Activated naive CD4-positive, alpha-beta T cell treated with anti-CD3 and anti-CD28 coated beads, Interleukin-2, amount 10 ng/mL, durations not matched to agents 7 days and 5 days (primary cell): ENCODE results near the gene MIEN1.
A peak's percentile ranks its signal among the peaks of the same experiment; 100 is the strongest.
"Not testable (repeated sequence)": the region's sequence is repeated elsewhere in the genome, so short reads cannot be mapped to it uniquely, and the experiment has no call there.

Experiments used
- CTCF ChIA-PET: fragments of 350-600 bp; sonication (Branson Sonifier 250); formaldehyde crosslinking; loops from one replicate; lab custom pipeline; 2021; ENCODE audit warnings: antibody characterized with exemption; lab: Charles Lee
- DNase-seq: peaks from one replicate; pipeline ENCODE4 v3.0.0-alpha.2; 2020
- H3K27ac Mint-ChIP-seq: one replicate; pipeline ENCODE4 v1.8.0; 2021; ENCODE audit warnings: mild to moderate bottlenecking, moderate library complexity, mixed read lengths
- H3K27me3 Mint-ChIP-seq: one replicate; pipeline ENCODE4 v1.8.0; 2021; ENCODE audit warnings: mild to moderate bottlenecking, mixed read lengths
- H3K36me3 Mint-ChIP-seq: one replicate; pipeline ENCODE4 v1.8.0; 2021; ENCODE audit warnings: mixed read lengths
- H3K4me1 Mint-ChIP-seq: one replicate; pipeline ENCODE4 v1.8.0; 2021; ENCODE audit warnings: mixed read lengths
- H3K4me3 Mint-ChIP-seq: one replicate; pipeline ENCODE4 v1.8.0; 2021; ENCODE audit warnings: mild to moderate bottlenecking, moderate library complexity, mixed read lengths
- H3K9me3 Mint-ChIP-seq: one replicate; pipeline ENCODE4 v1.8.0; 2021; ENCODE audit warnings: mixed read lengths

Gene MIEN1, protein sequence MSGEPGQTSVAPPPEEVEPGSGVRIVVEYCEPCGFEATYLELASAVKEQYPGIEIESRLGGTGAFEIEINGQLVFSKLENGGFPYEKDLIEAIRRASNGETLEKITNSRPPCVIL

DNA sequence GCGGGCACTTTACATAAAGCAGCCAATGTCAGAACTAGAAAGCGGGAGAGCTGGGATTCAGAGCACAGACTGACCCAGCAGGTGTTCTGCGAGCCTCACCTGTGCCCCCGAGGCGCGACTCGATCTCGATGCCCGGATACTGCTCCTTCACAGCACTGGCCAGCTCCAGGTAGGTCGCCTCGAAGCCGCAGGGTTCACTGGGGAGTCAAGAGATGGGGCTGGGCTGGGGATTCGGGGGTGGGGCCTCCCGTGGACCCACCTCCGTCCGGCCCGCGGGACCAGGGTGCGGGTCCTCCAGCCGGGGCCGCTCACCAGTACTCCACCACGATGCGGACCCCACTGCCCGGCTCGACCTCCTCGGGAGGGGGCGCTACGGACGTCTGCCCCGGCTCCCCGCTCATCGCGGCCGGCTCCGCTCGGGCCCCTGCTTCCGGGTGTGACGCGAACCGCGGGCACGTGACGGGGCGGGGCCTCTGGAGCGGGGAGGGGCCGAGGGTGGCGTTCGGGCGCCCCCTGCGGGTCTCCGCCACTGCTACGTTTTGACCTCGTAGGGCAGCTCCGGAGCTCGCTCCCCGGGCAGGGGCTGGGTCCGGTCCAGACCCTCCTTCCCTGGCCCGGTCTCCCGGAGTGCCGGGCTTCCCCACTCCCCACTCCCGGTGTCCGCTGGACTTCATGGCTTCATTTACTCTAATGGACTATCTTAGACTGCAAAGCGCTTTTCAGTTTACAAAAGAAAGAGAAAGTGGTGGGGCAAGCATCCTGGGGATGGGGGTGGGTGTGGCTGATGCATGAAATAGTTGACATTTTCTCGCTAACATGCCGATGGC is at the start of gene MIEN1:
Gene MIEN1 (minus strand): TSS at position 438 of the 827 bp plus-strand sequence. CDS start 37 bp downstream, at position 401.
- peak; percentile 94 for DNase-seq
- CTCF ChIA-PET = interaction anchor here (0.6 to 5.1 kb wide), 13 partner anchors 12 to 250 kb away, joined by 3 to 30 read pairs (median 4); partner anchors contain the start of gene IKZF3
- Mint-ChIP-seq H3K27ac (peak within 1 kb of the TSS; percentile 91), H3K9me3 (no peaks in the 10 kb centered on the region), H3K36me3 (peaks cover 13% of the 10 kb centered on the region), H3K4me1 (peaks cover 23% of the 10 kb centered on the region), H3K27me3 (peaks cover 25% of the 10 kb centered on the region), H3K4me3 (peak within 1 kb of the TSS; percentile 91)

DNA sequence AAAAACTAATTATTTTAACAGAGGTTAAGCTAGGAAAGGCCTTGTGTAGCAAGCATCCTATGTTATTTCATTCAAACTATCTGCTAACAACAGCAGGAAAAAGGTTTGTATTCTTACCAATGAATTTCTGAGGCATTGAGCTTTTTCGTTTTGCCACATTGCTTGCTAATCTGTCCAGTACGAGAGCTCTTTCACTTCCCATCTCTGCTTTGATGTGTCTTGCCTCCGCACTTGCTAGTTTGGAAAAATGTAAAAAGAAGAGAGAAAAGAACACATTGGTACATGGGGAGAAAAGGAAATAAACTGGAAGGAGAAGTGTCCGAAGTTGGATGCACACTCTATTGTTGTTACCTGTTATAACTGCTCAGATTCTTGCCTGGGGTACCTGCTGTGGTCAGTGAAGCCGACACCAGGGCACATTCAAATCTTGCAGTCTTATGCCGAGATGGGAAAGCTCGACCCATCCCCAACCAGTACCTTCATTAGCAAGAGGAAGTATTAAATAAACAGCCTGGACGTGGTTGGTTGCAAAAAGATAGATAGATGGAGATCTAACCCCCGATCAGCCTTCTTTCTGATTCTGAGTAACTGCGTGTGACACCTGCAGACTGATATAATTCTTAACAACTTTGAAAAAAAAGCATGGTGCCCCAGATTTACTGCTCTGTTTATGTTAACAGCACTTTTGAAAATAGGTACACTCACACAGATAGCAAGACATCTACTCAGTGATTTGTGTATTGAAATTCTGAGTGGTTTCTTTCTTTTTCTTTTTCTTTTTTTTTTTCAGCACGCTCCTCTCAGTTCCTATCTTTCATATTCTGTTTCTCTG is 47.4 kb upstream of the MIEN1 start:
- H3K36me3 Mint-ChIP-seq = peaks cover 38% of the 10 kb centered on the region
- CTCF ChIA-PET = interaction anchor here (1.0 to 1.6 kb wide), 3 partner anchors 16 to 203 kb away, joined by 3 read pairs; partner anchors contain the start of gene PSMD3
- H3K27ac Mint-ChIP-seq = peak overlapping the region; percentile 94
- peaks cover 87% of the 10 kb centered on the region for H3K4me1 Mint-ChIP-seq
- no peaks in the 10 kb centered on the region for H3K27me3 Mint-ChIP-seq
- no peaks in the 10 kb centered on the region for H3K9me3 Mint-ChIP-seq
- no peak for DNase-seq
- peak overlapping the region; percentile 87 for H3K4me3 Mint-ChIP-seq

DNA sequence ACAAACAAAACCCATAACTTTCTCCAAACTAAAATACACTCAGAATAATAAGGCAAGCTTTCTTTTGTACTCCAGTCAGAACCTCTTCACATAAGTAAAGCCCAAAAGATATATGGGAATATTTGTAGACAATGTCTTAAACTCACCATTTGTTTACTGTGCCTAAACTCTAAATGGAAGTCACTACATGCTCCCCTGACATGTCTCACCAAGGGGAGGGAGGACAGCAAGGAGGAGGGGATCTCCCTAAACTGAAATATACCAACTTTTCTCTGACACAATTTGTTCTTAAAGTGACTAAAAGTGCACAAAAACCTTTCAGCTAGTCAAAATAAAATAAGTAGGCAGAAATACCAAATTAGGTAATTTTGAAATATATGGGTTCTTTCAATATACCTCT is 45.9 kb upstream of the MIEN1 start:
- CTCF ChIA-PET = interaction anchor here (1.3 to 1.6 kb wide), 4 partner anchors 21 to 204 kb away, joined by 3 to 5 read pairs (median 4); partner anchors contain the start of gene PSMD3
- no peaks in the 10 kb centered on the region for H3K27me3 Mint-ChIP-seq
- peak overlapping the region; percentile 50 for H3K27ac Mint-ChIP-seq
- no peak for DNase-seq
- H3K36me3 Mint-ChIP-seq = peaks cover 36% of the 10 kb centered on the region
- H3K4me1 Mint-ChIP-seq = peaks cover 87% of the 10 kb centered on the region
- H3K9me3 Mint-ChIP-seq = no peaks in the 10 kb centered on the region
- H3K4me3 Mint-ChIP-seq = peak overlapping the region; percentile 87

DNA sequence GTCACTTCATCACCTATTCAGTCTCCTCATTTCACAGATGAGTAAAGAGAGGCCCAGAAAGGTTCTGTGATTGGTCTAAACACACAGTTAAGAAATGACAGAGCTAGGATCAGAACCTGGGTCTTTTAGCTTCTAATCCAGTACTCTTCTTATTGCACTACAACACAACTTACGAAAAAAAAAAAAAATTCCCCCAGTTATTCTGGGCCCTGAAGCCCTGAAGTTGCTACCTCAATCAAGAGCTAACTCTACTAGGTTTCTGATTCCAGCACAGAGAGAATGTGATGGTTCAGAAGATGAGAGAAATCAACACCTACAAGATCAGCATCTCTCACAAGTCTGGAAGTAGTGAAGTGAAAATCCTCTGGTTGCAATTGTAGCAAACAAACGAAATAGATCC is 44.7 kb upstream of the MIEN1 start:
- H3K27ac Mint-ChIP-seq = peak overlapping the region; percentile 50
- no peaks in the 10 kb centered on the region for H3K9me3 Mint-ChIP-seq
- peaks cover 37% of the 10 kb centered on the region for H3K36me3 Mint-ChIP-seq
- H3K27me3 Mint-ChIP-seq = no peaks in the 10 kb centered on the region
- no peak for DNase-seq
- CTCF ChIA-PET = interaction anchor here (1.0 to 1.3 kb wide), 3 partner anchors 9 to 19 kb away, joined by 3 to 4 read pairs (median 3); no protein-coding TSS in a partner anchor
- H3K4me1 Mint-ChIP-seq = peaks cover 90% of the 10 kb centered on the region
- no peak overlapping the region for H3K4me3 Mint-ChIP-seq

DNA sequence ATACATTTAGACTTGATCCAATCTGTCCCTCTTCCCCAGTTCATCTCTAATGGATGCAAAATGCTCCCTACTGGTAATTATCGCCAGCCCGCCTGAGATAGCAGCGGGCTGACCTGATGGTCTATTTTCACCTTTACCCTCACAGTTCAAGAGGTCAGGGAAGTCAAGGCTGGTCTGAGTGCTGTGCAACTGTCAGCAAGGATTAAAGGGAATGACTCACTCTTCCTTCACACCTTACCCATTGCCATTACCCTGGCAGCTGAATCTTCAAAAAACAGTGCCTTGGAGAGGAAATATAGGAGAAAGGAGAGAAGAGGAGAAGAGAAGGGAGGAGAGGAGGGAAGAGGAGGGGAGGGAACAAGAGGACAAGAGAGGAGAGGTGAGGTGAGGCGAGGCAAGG is 43.7 kb upstream of the MIEN1 start:
- Mint-ChIP-seq H3K4me1 (peaks cover 97% of the 10 kb centered on the region), H3K27ac (no peak overlapping the region), H3K27me3 (no peaks in the 10 kb centered on the region), H3K36me3 (peaks cover 38% of the 10 kb centered on the region), H3K9me3 (no peaks in the 10 kb centered on the region), H3K4me3 (no peak overlapping the region)
- CTCF ChIA-PET = no interaction called here
- no peak for DNase-seq

DNA sequence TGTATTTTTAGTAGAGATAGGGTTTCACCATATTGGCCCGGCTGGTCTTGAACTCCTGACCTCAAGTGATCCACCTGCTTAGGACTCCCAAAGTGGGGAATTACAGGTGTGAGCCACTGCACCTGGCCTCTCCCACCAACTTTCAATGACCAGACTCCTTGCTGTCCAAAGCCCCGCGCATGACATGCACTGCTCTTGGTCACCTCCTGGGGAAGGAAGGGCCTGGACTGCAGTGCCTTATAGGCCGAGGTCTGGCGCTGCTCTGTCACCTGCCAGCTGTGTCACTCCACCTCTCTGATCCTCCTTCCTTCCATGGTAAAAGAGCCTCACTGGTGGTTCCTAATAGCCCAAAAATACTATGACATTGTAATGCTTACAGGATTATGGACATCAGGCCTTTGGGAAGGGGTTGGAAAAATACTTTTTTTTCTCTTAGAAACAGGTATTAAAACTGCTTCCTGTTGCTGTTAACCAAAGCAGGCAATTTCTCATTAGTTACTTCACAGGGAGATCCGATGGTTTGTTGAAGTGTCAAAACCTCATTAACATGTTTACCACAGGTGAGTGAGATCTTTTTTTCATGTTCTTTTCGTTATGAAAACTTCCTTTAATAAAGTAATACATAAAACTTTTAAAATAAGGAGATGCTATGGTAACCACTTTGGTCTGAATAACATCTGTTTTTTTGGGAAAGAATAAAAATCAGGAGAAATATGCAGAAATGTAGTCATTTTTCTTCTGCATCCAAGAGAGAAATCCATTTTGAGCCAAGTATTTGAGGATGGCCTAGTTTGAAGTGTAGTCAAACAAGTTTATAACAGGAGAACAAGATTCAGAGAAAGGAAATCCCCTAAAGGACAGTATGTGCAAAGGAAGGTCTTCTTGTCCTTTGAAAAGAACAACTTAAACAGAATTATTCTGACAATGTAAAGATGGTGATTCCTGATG is 42.9 kb upstream of the MIEN1 start:
- CTCF ChIA-PET = no interaction called here
- H3K36me3 Mint-ChIP-seq = peaks cover 43% of the 10 kb centered on the region
- H3K4me3 Mint-ChIP-seq = no peak overlapping the region

DNA sequence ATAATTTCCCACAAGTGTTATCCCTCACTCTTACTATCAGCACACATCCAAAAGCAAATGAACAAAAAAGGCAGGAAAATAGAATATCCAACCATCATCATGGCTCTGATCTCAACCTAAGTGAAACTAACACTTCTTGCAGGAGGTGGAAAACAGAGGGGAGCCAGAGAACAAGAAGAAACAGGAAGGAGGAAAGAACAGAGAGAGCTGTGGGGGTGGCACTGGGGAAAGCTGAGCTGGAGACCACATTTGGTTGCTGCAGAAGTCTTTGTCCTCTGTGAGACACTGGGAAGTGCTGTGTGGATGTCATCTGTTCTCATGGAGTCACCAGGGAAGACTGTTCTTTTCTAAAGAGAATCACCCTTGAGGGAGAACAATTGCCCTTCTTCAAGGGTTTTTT is 42.1 kb upstream of the MIEN1 start:
- no peak for DNase-seq
- Mint-ChIP-seq H3K9me3 (no peaks in the 10 kb centered on the region), H3K27me3 (no peaks in the 10 kb centered on the region), H3K4me3 (peak overlapping the region; percentile 24), H3K27ac (peak overlapping the region; percentile 89), H3K4me1 (peaks cover 93% of the 10 kb centered on the region), H3K36me3 (peaks cover 45% of the 10 kb centered on the region)
- CTCF ChIA-PET = no interaction called here

More for the DNA sequence above, 42.9 kb upstream of the MIEN1 start:
- no peak for DNase-seq
- H3K27me3 Mint-ChIP-seq = no peaks in the 10 kb centered on the region
- H3K27ac Mint-ChIP-seq = peak overlapping the region; percentile 89
- peaks cover 96% of the 10 kb centered on the region for H3K4me1 Mint-ChIP-seq
- H3K9me3 Mint-ChIP-seq = no peaks in the 10 kb centered on the region

DNA sequence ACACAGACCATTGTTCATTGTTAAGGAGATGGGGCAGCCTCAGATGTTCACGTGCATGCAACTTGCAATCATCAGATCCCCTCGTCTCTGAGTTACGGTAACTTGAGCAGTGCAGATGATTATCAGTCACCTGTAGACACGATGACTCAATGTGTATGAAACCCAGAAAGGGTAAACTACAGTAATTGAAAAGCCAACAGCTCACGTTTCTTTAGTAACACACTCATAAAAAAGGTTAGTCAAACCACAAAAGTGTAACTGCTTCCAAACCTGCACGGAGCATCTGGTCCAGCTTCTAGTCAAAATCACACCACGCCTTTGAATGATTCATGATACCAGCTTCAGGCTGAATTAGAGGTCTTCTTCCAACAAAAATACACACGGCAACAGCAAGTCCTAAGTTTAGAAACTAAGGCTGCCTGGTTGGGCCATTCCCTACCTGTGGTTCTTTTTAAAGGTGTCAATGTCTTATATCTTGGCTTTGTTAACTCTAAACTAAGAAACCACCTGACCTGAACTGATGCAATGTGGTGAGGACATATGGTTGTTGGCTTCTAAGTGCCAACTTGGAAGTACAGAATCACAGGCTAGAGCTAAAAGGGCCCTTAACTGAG is 39.7 kb upstream of the MIEN1 start:
- peaks cover 4% of the 10 kb centered on the region for H3K9me3 Mint-ChIP-seq
- peaks cover 59% of the 10 kb centered on the region for H3K36me3 Mint-ChIP-seq
- H3K4me1 Mint-ChIP-seq = peaks cover 85% of the 10 kb centered on the region
- CTCF ChIA-PET = interaction anchor here (0.9 to 1.8 kb wide), 8 partner anchors 10 to 148 kb away, joined by 3 to 5 read pairs (median 4); partner anchors contain the start of gene IKZF3
- H3K4me3 Mint-ChIP-seq = no peak overlapping the region
- H3K27me3 Mint-ChIP-seq = no peaks in the 10 kb centered on the region
- DNase-seq = peak; percentile 57
- peak overlapping the region; percentile 87 for H3K27ac Mint-ChIP-seq

DNA sequence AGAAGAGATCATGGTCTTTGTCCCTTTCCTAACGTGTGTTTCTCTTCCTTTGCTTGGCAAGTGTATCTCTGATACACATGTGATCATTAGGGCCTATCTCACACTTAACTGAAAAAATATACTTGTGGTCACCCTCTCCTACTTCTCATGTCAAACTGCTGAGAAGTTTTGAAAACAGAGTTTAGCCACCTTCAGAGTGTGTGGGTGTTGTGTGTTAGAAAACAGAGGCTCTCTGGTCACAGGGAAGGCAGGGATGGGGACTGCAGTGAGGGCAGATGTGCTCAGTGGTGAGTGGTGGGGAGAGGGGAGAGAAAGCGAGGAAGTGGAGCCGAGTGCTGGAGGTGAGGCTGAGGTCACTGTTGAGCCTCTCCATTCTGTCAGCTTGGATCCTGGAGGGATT is 36.8 kb upstream of the MIEN1 start:
- Mint-ChIP-seq H3K4me1 (peaks cover 63% of the 10 kb centered on the region), H3K27ac (no peak overlapping the region), H3K36me3 (peaks cover 65% of the 10 kb centered on the region), H3K4me3 (no peak overlapping the region), H3K27me3 (no peaks in the 10 kb centered on the region), H3K9me3 (peaks cover 4% of the 10 kb centered on the region)
- CTCF ChIA-PET = no interaction called here
- no peak for DNase-seq

DNA sequence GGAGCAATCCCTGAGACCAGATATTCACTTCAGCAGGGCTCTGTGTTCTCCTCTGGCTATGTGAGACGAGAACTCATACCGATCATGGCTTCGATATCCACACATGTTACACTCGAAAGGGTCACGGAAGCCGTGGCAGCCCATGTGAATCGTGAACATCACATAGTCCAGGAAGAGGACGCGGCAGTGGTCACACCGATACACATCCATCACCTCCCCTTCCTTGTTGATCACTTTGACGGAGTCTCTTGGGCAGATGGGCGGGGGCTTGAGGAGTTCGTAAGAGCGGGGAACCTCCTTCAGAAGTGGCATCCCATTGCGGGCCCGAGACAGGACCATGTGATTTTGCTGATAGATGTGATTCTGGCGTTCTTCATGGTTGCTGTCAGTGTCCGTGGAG is 35.4 kb upstream of the MIEN1 start:
- no peak overlapping the region for H3K27ac Mint-ChIP-seq
- peaks cover 4% of the 10 kb centered on the region for H3K9me3 Mint-ChIP-seq
- H3K4me3 Mint-ChIP-seq = no peak overlapping the region
- H3K27me3 Mint-ChIP-seq = no peaks in the 10 kb centered on the region
- no peak for DNase-seq
- H3K4me1 Mint-ChIP-seq = peaks cover 50% of the 10 kb centered on the region
- CTCF ChIA-PET = interaction anchor here (1.0 kb wide), 1 partner anchor 9 kb away, joined by 3 read pairs; no protein-coding TSS in a partner anchor
- H3K36me3 Mint-ChIP-seq = peaks cover 63% of the 10 kb centered on the region

DNA sequence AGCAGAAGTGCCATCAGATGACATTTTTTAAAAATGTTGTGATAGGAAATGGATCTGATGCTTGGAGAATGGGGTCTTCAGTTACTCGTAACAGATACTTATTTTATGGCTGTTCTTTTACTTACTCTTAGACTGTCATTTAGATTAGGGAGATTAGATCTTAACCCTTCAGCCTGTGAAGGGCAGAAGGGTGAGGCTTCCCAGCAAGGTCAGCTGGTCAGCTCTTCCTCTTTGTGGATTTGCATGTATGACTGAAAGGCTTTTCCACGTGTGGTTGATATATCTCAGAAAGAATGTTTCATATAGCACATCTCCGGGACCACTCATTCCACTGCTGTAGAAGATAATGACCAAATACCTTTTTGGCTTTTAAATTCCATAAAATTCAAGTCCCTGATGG is 34.8 kb upstream of the MIEN1 start:
- Mint-ChIP-seq H3K27me3 (no peaks in the 10 kb centered on the region), H3K36me3 (peaks cover 61% of the 10 kb centered on the region), H3K27ac (peak overlapping the region; percentile 45), H3K4me3 (no peak overlapping the region), H3K9me3 (peaks cover 4% of the 10 kb centered on the region), H3K4me1 (peaks cover 44% of the 10 kb centered on the region)
- CTCF ChIA-PET = interaction anchor here (1.0 to 1.3 kb wide), 2 partner anchors 9 to 10 kb away, joined by 3 read pairs; no protein-coding TSS in a partner anchor
- no peak for DNase-seq

DNA sequence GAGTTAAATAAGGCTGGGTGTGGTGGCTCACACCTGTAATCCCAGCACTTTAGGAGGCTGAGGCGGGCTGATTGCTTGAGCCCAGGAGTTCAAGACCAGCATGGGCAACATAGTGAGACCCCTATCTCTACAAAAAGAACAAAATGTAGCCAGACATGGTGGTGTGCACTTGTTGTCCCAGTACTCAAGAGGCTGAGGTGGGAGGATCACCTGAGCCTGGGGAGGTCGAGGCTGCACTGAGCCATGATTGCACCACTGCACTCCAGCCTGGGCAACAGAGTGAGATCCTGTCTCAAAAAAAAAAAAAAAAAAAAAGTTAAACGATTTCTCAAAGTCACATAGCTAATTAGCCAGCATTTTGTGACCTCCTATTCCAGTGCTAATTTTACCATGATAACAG is 33.8 kb upstream of the MIEN1 start:
- not testable (repeated sequence) for H3K9me3 Mint-ChIP-seq, H3K4me3 Mint-ChIP-seq, H3K27me3 Mint-ChIP-seq, H3K27ac Mint-ChIP-seq, DNase-seq
- CTCF ChIA-PET = interaction anchor here (1.3 kb wide), 1 partner anchor 9 kb away, joined by 3 read pairs; no protein-coding TSS in a partner anchor
- Mint-ChIP-seq H3K36me3 (peaks cover 61% of the 10 kb centered on the region), H3K4me1 (peaks cover 37% of the 10 kb centered on the region)
